ENCODE data around the gene A3GALT2.

GRCh38 chr1:33272930-33273329 lies 48.0 kb downstream of the A3GALT2 start:
- TF ChIP-seq SMARCA5 (IDR thresholded peaks at IDR 0.05): no peak
- TF ChIP-seq NCOR1 (IDR thresholded peaks at IDR 0.05): no peak
- no peak for TF ChIP-seq MYC (IDR thresholded peaks at IDR 0.05; ENCODE audit: low read depth, low read length)
- no peak for TF ChIP-seq MYC (CRISPR knock-in tag; IDR thresholded peaks at IDR 0.05; ENCODE audit: borderline replicate concordance, low read depth)
- no peak for TF ChIP-seq NELFE (IDR thresholded peaks at IDR 0.05; ENCODE audit: insufficient read depth, insufficient read length)
- TF ChIP-seq NR3C1 (CRISPR knock-in tag; IDR thresholded peaks at IDR 0.05): no peak
